Measurements from ENCODE around the gene FNTB. TPM values are rescaled to one million over a fixed set of nuclear protein-coding genes. Genes with fewer than 3 reads are reported as not detected.

FNTB gene
- total and polyA plus RNA-seq, 2 of the 13 experiments (the other 11 are each of a cell fraction or from before 2014, with no cell fraction given) = 23.6 to 28.5 TPM

- TF ChIP-seq PRDM15 (CRISPR knock-in tag; IDR thresholded peaks at IDR 0.05) = peak; percentile 59; the same call in 1 of the 2 replicates
- TF ChIP-seq DBP (CRISPR knock-in tag; IDR thresholded peaks at IDR 0.05; ENCODE audit: not compliant biosample characterization) = no peak
- no peak for TF ChIP-seq ZNF3 (CRISPR knock-in tag; IDR thresholded peaks at IDR 0.05)
- TF ChIP-seq TGIF2 (CRISPR knock-in tag; IDR thresholded peaks at IDR 0.05) = peak; percentile 65; the same call in 1 of the 2 replicates
- 0 out of 2 replicates have a peak, but pooled peaks have one; percentile 38 for TF ChIP-seq ZNF510 (CRISPR knock-in tag; IDR thresholded peaks at IDR 0.05; ENCODE audit: low read depth)
- TF ChIP-seq U2AF2 (IDR thresholded peaks at IDR 0.05; ENCODE audit: low read depth, low read length) = no peak
- TF ChIP-seq HCFC1 (IDR thresholded peaks at IDR 0.05; ENCODE audit: low read depth, low read length) = peak; percentile 95
- no peak; the same call in 1 of the 2 replicates for TF ChIP-seq FOXP4 (CRISPR knock-in tag; IDR thresholded peaks at IDR 0.05)
- no peak for TF ChIP-seq TAF15 (IDR thresholded peaks at IDR 0.05; ENCODE audit: low read depth, low read length, poor library complexity, severe bottlenecking)
- TF ChIP-seq ZNF672 (CRISPR knock-in tag; IDR thresholded peaks at IDR 0.05) = no peak
- no peak for TF ChIP-seq LCORL (IDR thresholded peaks at IDR 0.05)
- no peak for TF ChIP-seq LCORL (CRISPR knock-in tag; IDR thresholded peaks at IDR 0.05)
- no peak for TF ChIP-seq LRRFIP1 (CRISPR knock-in tag; conservative IDR thresholded peaks at IDR 0.05)
- no peak for TF ChIP-seq KDM6A (CRISPR knock-in tag; IDR thresholded peaks at IDR 0.05; ENCODE audit: low read depth)
- no peak for TF ChIP-seq ZSCAN22 (CRISPR knock-in tag; IDR thresholded peaks at IDR 0.05)
- no peak for TF ChIP-seq GLI4 (CRISPR knock-in tag; IDR thresholded peaks at IDR 0.05; ENCODE audit: borderline replicate concordance)
- no peak for TF ChIP-seq ZNF496 (CRISPR knock-in tag; IDR thresholded peaks at IDR 0.05; ENCODE audit: insufficient replicate concordance)
- TF ChIP-seq ZNF569 (CRISPR knock-in tag; IDR thresholded peaks at IDR 0.05; ENCODE audit: borderline replicate concordance) = no peak
- peak; percentile 92 for TF ChIP-seq BHLHE40 (IDR thresholded peaks at IDR 0.05; ENCODE audit: low read length)
Observed at GRCh38 chr14:65102441-65103149, 115.9 kb downstream of the FNTB start, which contains the start of gene MAX (continued).
